ENCODE measurements around the gene MEF2D.

The MEF2D gene

GRCh38 chr1:156506450-156506849 is 5.9 kb upstream of the MEF2D start:
- Histone ChIP-seq H3K36me3 (no peaks in the 10 kb centered on the region), H3K9me3 (ENCODE audit: severe bottlenecking) (no peaks in the 10 kb centered on the region), H3K4me3 (ENCODE audit: low read depth, low read length) (no peak overlapping the region), H3K27me3 (ENCODE audit: insufficient read depth, low read depth, severe bottlenecking) (no peaks in the 10 kb centered on the region), H3K27ac (no peak overlapping the region)
- TF ChIP-seq CTCF (IDR thresholded peaks at IDR 0.05; ENCODE audit: low read depth, low read length), result no peak
- DNase-seq, result no peak

- H3K4me3 ChIP-seq (ENCODE audit: low read depth, low read length), result no peak overlapping the region
- TF ChIP-seq CTCF (IDR thresholded peaks at IDR 0.05; ENCODE audit: low read depth, low read length), result no peak
- no peaks in the 10 kb centered on the region for H3K27me3 ChIP-seq (ENCODE audit: insufficient read depth, low read depth, severe bottlenecking)
- no peaks in the 10 kb centered on the region for H3K9me3 ChIP-seq (ENCODE audit: severe bottlenecking)
- H3K27ac ChIP-seq, result peak overlapping the region; percentile 96
- DNase-seq, result no peak
- H3K36me3 ChIP-seq, result no peaks in the 10 kb centered on the region
These were observed 5.2 kb upstream of the MEF2D start for GRCh38 chr1:156505679-156506298.

GRCh38 chr1:156504821-156505678 is 4.5 kb upstream of the MEF2D start:
- peak; percentile 100 for DNase-seq
- H3K9me3 ChIP-seq (ENCODE audit: severe bottlenecking), result no peaks in the 10 kb centered on the region
- peaks cover 2% of the 10 kb centered on the region; the same call in 1 of the 2 replicates for H3K36me3 ChIP-seq
- H3K27me3 ChIP-seq (ENCODE audit: insufficient read depth, low read depth, severe bottlenecking), result no peaks in the 10 kb centered on the region
- TF ChIP-seq CTCF (IDR thresholded peaks at IDR 0.05; ENCODE audit: low read depth, low read length), result no peak
- H3K4me3 ChIP-seq (ENCODE audit: low read depth, low read length), result peak overlapping the region; percentile 46
- H3K27ac ChIP-seq, result peak overlapping the region; percentile 96

GRCh38 chr1:156504438-156504813 is 3.9 kb upstream of the MEF2D start:
- TF ChIP-seq CTCF (IDR thresholded peaks at IDR 0.05; ENCODE audit: low read depth, low read length), result no peak
- Histone ChIP-seq H3K36me3 (peaks cover 2% of the 10 kb centered on the region; the same call in 1 of the 2 replicates), H3K4me3 (ENCODE audit: low read depth, low read length) (peak overlapping the region; percentile 46), H3K27me3 (ENCODE audit: insufficient read depth, low read depth, severe bottlenecking) (no peaks in the 10 kb centered on the region), H3K27ac (peak overlapping the region; percentile 96), H3K9me3 (ENCODE audit: severe bottlenecking) (no peaks in the 10 kb centered on the region)
- DNase-seq, result no peak

- Histone ChIP-seq H3K36me3 (peaks cover 2% of the 10 kb centered on the region; the same call in 1 of the 2 replicates), H3K27ac (peak overlapping the region; percentile 96), H3K4me3 (ENCODE audit: low read depth, low read length) (peak overlapping the region; percentile 46), H3K27me3 (ENCODE audit: insufficient read depth, low read depth, severe bottlenecking) (no peaks in the 10 kb centered on the region), H3K9me3 (ENCODE audit: severe bottlenecking) (no peaks in the 10 kb centered on the region)
- peak; percentile 90 for DNase-seq
- TF ChIP-seq CTCF (IDR thresholded peaks at IDR 0.05; ENCODE audit: low read depth, low read length), result no peak
These were observed 3.3 kb upstream of the MEF2D start for GRCh38 chr1:156503698-156504437.

All from WERI-Rb-1 (cell line).